HFFc6 (cell line): Measurements from ENCODE around the gene ASB13. TPM values are rescaled to one million over a fixed set of nuclear protein-coding genes. Genes with fewer than 3 reads are reported as not detected.

Experiments
- DNase-seq: peaks from one replicate; pipeline ENCODE4 v3.0.0-alpha.2; 2018
- H3K27ac Mint-ChIP-seq: 2 replicates; pipeline ENCODE4 v1.8.0; 2020; ENCODE audit warnings: mild to moderate bottlenecking, mixed read lengths
- H3K27me3 Mint-ChIP-seq: 2 replicates; pipeline ENCODE4 v1.8.0; 2021; ENCODE audit warnings: mild to moderate bottlenecking, moderate library complexity, mixed read lengths; ENCODE audit not compliant: insufficient read depth
- H3K36me3 Mint-ChIP-seq: 2 replicates; pipeline ENCODE4 v1.8.0; 2021; ENCODE audit warnings: low read depth, mixed read lengths
- H3K4me1 Mint-ChIP-seq: 2 replicates; pipeline ENCODE4 v1.8.0; 2020; ENCODE audit warnings: low read depth, mixed read lengths
- H3K4me3 Mint-ChIP-seq: 2 replicates; pipeline ENCODE4 v1.8.0; 2020; ENCODE audit warnings: mild to moderate bottlenecking, moderate library complexity, mixed read lengths
- H3K9me3 Mint-ChIP-seq: 2 replicates; pipeline ENCODE4 v1.8.0; 2020; ENCODE audit warnings: mild to moderate bottlenecking, mixed read lengths
- CTCF ChIP-seq: fragments of 200-600 bp; sonication (generic); IDR thresholded peaks from 2 replicates; pipeline ENCODE4 v1.5.0; 2021; ENCODE audit warnings: antibody characterized with exemption, mild to moderate bottlenecking
- total RNA-seq, 6 experiments: library from RNA; stranded (reverse); fragmentation: NEBNext Ultra II Directional; extraction: Animal tissue kit (Norgen Biotek cat#: 25700); gene quantifications; 2 replicates in 1 of 6; 3 replicates in 5 of 6; pipeline ENCODE4 v1.2.3, GENCODE V29; 2021

ASB13 gene
- total RNA-seq, 6 experiments from 2014 or later = 7.8 to 10.1 (median 9.1) TPM

GRCh38 chr10:5592070-5592469 is 74.3 kb downstream of the ASB13 start:
- Mint-ChIP-seq H3K9me3 (no peaks in the 10 kb centered on the region), H3K27ac (no peak overlapping the region), H3K36me3 (peaks cover 9% of the 10 kb centered on the region), H3K27me3 (peaks cover 2% of the 10 kb centered on the region), H3K4me1 (peaks cover 78% of the 10 kb centered on the region), H3K4me3 (no peak overlapping the region)
- DNase-seq = no peak
- no peak for TF ChIP-seq CTCF

GRCh38 chr10:5591336-5591824 is 75.0 kb downstream of the ASB13 start:
- H3K9me3 Mint-ChIP-seq = no peaks in the 10 kb centered on the region
- no peak for TF ChIP-seq CTCF
- H3K27me3 Mint-ChIP-seq = peaks cover 2% of the 10 kb centered on the region
- H3K36me3 Mint-ChIP-seq = peaks cover 9% of the 10 kb centered on the region
- no peak overlapping the region for H3K4me3 Mint-ChIP-seq
- no peak overlapping the region for H3K27ac Mint-ChIP-seq
- no peak for DNase-seq
- H3K4me1 Mint-ChIP-seq = peaks cover 78% of the 10 kb centered on the region

GRCh38 chr10:5590816-5591215 is 75.6 kb downstream of the ASB13 start:
- Mint-ChIP-seq H3K9me3 (no peaks in the 10 kb centered on the region), H3K4me3 (no peak overlapping the region), H3K36me3 (peaks cover 9% of the 10 kb centered on the region), H3K27me3 (peaks cover 2% of the 10 kb centered on the region), H3K27ac (no peak overlapping the region), H3K4me1 (peaks cover 78% of the 10 kb centered on the region)
- TF ChIP-seq CTCF = no peak
- no peak for DNase-seq

- Mint-ChIP-seq H3K27ac (peak overlapping the region; percentile 47), H3K36me3 (peaks cover 9% of the 10 kb centered on the region), H3K9me3 (no peaks in the 10 kb centered on the region), H3K4me3 (no peak overlapping the region), H3K4me1 (peaks cover 78% of the 10 kb centered on the region), H3K27me3 (peaks cover 2% of the 10 kb centered on the region)
- TF ChIP-seq CTCF = peak; percentile 61
- peak; percentile 28 for DNase-seq
These were observed 76.5 kb downstream of the ASB13 start for GRCh38 chr10:5589661-5590511.

- H3K4me3 Mint-ChIP-seq = no peak overlapping the region
These were observed 77.3 kb downstream of the ASB13 start for GRCh38 chr10:5589011-5589660.

More at GRCh38 chr10:5589011-5589660, 77.3 kb downstream of the ASB13 start:
- TF ChIP-seq CTCF = no peak
- peaks cover 2% of the 10 kb centered on the region for H3K27me3 Mint-ChIP-seq
- peaks cover 78% of the 10 kb centered on the region for H3K4me1 Mint-ChIP-seq
- no peaks in the 10 kb centered on the region for H3K9me3 Mint-ChIP-seq
- H3K27ac Mint-ChIP-seq = peak overlapping the region; percentile 47; the same call in 1 of the 2 replicates
- DNase-seq = no peak
- peaks cover 9% of the 10 kb centered on the region for H3K36me3 Mint-ChIP-seq

Other genes with a start within 250 kb of the ASB13 start
- not detected for gene CALML5, start 167.0 kb downstream of the ASB13 start, total RNA-seq
- gene CALML3, start 141.6 kb downstream of the ASB13 start, total RNA-seq = not detected
- 10 to 100 TPM; 59.9 to 72.2 (median 62.1) TPM for gene TASOR2, start 18.2 kb upstream of the ASB13 start, total RNA-seq
- 100 to 1,000 TPM; 248 to 267 (median 259) TPM for gene GDI2, start 146.8 kb upstream of the ASB13 start, total RNA-seq
- gene ANKRD16, start 223.3 kb upstream of the ASB13 start, total RNA-seq = 1 to 10 TPM; 4.7 to 6.7 (median 5.5) TPM
- gene FBH1, start 223.6 kb upstream of the ASB13 start, total RNA-seq = 10 to 100 TPM; 60.1 to 69.8 (median 64.2) TPM